Activated CD4-positive, alpha-beta T cell treated with anti-CD3 and anti-CD28 coated beads, Interleukin-2, amount 50 U/mL, for 16 hours (primary cell): ENCODE measurements around the gene LYPLA2.
A peak's percentile ranks its signal among the peaks of the same experiment; 100 is the strongest.

Experiments
- DNase-seq: peaks from one replicate; pipeline ENCODE4 v3.0.0-alpha.2; 2020

The LYPLA2 gene

DNA sequence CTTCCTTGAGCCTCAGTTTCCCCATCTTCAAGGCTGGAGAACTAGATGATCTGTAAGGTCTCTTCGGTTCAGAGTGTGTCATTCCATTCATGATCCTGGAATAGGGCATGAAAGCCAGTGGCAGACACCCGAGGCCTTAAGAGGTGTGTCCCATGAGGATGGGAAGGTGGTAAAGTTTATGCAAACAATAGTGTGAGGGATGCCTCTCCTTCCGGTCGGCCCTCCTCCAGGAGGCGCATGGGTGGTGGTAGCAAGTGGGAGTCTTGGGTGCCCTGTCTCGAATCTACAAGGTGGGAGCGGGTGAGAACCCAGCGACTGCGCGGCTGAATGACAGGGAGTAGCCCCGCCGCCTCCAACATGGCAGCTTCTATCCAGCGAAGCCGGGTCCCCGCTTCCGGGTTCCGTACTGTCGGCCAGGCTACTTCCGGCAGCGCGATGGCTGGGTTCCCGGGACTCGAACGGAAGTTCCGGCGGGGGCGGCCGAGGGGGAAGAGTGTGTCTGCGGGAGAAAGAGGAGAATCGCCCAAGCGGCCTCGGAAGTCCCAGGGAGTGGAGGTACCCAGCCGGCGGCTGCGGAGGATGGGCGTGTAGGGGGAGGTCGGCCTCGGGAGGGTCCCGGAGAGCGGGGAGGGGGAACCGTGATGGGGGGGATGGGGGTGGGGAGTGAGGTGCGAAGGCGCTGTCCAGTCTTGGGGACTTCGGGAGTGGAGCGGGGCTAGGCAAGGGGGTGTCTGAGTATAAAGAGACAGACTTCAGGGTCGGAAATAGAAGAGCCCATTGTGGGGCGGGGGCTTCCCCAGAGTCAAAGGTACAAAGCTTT, at the start of gene LYPLA2:
Gene LYPLA2, plus strand, starts transcription at position 450 of the 820 bp plus-strand sequence. CDS start 1,538 bp downstream, outside the sequence.
- DNase-seq = peak; percentile 92

DNA sequence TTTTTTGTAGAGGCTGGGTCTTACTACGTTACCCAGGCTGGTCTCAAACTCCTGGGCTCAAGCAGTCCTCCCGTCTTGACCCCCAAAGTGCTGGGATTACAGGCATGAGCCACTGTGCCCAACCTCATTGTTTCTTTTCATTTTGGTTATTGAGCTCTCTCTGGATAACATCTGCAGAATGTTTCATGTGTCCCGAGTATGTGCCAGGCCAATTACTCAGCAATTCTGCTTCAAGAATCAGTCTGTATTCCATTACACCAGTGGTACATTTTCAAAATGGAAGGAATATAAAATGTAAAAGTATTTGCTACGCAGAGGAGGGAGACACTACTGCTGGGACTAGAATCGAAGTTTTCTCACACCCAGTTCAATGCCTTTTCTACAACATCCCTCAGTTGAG, 49.3 kb upstream of the LYPLA2 start:
- no peak for DNase-seq

DNA sequence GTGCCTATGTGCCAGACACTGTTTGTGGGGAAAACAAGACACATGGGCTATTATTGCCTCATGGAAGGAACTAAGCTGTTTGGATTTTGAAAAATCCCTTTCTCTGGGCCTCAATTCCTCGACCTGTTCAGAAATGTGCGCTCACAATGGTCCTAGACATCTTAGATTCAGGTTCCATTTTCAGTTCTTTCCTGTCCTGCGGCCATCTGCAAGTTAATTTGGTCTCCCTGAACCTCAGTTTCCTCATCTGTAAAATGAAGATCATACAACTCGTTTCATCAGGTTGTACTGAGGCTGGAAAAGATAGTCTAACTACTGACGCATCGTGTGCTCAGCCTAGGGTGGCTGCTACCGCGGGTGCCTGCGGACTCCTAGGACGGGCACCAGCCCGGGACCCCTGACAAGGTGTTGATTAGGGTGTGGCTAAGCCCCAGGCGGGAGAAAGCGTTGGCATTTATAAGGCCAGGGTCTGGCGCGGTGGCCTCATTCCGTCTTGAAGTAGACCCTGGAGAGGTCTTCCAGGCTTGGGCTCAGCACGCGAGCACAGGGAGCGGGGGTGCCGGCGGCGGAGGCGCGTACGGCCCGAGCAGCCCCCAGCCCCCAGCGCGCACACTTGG, 48.2 kb upstream of the LYPLA2 start:
- peak; percentile 20 for DNase-seq

DNA sequence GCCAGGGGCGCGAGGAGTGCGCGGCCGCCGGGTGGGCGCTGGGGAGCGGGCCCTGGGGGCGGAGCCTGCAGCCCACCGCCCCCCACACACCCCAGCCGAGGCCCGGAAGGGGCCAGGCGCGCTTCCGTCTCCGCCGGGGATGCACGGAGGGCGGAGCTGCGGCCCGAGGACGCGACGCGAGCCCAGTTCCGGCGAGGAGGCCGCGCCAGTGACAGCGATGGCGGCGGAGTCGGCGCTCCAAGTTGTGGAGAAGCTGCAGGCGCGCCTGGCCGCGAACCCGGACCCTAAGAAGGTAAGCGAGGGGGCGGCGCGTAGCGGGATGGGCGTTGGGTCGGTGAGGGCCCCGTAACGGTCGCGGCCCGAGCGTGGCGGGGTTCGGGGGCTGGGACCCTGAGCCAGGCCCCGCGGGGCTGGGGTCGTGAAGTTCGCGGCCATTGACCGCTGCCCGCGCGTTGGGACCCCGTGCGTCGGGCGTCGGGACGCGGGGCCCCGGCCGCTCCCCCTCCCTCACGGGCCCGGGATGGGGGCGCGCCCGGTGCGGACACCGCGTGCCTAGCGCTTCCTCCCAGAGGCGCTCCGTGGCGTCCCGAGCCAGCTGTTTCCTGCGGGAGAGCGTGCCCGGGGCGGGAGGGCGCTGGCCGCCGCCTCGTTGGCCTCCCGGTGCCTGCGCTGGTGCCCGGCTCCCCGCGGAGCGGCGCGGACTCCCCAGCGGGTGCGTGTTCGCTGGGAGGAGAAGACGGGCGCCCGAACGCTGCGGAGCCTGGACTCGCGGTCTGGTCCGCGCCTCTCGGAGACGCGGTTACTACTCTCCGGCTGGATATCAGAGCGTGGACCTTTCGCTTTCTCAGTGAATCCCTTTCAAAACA, 47.4 kb upstream of the LYPLA2 start, which contains the start of gene ELOA:
Gene ELOA, plus strand, starts transcription at position 185 of the 866 bp plus-strand sequence. Its CDS starts 33 bp downstream, at position 218.
- DNase-seq = peak; percentile 81

DNA sequence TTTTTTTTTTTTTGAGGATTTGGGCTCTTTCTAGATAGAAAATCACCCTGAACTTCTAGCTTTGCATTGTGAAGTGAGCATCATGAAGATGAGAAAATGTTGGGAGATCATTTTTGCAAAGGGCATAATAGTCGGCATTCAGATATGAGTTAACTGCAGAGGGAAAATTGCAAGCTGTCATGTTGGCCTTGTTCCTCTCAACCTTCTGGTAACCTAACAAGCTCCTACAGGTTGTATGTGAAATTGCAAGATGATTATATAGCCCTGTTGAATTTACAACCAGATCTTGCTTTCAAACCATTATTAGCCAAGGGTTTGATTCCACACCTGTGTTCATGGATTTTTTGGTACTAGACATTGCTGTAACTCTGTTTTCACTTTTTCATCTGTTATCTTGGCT, 45.4 kb upstream of the LYPLA2 start:
- DNase-seq = peak; percentile 61

DNA sequence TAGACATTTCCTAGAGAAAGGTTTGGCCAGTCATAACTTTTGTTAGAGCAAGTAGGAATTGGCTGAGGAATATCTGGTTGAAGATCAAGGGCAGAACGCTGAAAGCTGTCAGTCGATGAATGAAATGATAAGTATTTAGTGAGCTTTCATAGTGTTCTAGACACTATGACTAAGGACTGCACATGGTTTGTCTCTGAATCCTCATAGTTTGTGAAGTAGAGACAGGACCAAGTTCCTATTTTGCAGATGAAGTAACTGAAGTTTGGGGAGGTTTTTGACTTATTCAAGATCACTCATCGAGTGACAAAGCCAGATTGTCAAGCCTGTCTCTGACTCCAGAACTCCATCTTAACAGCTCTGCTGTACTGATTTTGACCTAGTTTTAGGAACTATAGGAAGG, 42.9 kb upstream of the LYPLA2 start:
- no peak for DNase-seq

DNA sequence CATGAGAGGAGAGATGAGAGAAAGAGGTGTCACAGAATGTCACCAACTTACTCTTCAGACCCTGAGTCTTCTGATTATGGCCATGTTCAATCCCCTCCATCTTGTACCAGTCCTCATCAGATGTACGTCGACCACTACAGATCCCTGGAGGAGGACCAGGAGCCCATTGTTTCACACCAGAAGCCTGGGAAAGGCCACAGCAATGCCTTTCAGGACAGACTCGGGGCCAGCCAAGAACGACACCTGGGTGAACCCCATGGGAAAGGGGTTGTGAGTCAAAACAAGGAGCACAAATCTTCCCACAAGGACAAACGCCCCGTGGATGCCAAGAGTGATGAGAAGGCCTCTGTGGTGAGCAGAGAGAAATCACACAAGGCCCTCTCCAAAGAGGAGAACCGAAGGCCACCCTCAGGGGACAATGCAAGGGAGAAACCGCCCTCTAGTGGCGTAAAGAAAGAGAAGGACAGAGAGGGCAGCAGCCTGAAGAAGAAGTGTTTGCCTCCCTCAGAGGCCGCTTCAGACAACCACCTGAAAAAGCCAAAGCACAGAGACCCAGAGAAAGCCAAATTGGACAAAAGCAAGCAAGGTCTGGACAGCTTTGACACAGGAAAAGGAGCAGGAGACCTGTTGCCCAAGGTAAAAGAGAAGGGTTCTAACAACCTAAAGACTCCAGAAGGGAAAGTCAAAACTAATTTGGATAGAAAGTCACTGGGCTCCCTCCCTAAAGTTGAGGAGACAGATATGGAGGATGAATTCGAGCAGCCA, 39.7 kb upstream of the LYPLA2 start:
- peak; percentile 59 for DNase-seq

DNA sequence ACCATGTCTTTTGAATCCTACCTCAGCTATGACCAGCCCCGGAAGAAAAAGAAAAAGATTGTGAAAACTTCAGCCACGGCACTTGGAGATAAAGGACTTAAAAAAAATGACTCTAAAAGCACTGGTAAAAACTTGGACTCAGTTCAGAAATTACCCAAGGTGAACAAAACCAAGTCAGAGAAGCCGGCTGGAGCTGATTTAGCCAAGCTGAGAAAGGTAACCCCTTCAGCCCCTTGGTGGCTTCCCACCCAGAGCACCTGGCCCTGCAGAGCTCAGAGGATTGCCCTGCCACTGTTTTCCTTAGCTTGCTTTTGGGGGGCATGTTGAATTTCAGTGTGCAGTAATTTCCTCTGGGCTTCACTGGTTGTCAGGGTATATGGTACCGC, 39.1 kb upstream of the LYPLA2 start:
- DNase-seq = no peak

DNA sequence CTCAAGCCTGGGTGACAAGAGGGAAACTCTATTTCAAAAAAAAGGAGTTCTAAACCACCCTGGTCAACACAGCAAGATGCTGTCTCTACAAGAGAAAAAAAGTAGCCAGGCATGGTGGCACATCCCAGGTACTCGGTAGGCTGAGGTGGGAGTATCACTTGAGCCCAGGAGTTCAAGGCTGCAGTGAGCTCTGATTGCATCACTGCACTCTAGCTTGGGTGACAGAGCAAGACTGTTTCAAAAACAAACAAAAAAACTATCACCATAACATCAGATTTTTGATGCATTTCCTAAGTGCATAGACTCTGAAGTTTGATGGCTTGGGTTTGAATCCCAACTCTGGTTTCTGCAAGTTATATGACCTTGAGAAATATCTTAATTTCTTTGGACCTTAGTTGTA, 38.0 kb upstream of the LYPLA2 start:
- no peak for DNase-seq

DNA sequence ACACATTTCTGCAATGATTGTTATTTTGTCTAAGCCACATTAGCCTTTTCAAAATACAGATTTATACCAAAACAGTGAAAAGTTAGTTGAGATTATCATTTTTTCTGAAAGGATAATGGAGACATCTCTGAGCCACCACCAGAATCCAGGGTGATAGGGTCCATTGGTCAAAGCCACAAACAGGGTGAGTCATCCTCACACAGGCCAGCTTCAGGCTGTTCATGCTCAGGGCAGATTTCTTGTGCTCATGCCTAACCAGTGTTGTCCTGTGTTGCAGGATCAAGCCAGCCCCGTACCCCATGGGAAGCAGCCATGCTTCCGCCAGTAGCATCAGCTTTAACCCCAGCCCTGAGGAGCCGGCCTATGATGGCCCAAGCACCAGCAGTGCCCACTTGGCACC, 34.3 kb upstream of the LYPLA2 start:
- DNase-seq = no peak

DNA sequence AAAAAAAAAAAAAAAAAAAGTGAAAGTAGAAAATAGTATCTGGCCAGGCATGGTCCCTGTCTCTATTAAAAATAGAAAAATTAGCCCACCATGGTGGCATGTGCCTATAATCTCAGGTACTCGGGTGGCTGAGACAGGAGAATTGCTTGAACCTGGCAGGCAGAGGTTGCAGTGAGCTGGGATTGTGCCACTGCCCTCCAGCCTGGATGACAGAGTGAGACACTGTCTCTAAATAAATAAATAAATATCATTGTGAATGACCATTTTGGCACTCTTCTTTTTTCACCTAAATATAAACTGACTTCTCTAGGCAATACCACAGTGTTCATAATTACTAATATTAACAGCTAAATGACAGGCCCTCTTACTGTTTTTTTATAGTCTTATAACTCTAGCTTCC, 33.1 kb upstream of the LYPLA2 start:
- no peak for DNase-seq

DNA sequence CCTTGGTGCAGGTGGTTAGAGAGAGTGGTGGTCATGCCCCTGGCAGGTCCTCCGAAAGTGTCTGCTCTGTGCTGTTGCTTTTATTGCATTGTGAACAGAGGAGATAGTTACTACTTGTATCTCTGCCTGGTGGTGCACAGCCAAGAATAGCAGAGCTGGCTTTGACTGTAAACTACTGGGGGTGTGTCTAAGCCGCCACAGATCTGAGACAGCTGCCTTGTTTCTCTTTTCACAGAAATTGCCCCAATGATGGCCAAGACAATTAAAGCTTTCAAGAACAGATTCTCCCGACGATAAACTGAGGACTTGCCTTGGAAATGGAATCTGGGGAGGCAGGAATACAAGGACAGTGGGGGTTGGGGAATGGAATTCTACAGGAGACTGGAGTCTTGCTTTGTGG, 31.7 kb upstream of the LYPLA2 start:
- no peak for DNase-seq

DNA sequence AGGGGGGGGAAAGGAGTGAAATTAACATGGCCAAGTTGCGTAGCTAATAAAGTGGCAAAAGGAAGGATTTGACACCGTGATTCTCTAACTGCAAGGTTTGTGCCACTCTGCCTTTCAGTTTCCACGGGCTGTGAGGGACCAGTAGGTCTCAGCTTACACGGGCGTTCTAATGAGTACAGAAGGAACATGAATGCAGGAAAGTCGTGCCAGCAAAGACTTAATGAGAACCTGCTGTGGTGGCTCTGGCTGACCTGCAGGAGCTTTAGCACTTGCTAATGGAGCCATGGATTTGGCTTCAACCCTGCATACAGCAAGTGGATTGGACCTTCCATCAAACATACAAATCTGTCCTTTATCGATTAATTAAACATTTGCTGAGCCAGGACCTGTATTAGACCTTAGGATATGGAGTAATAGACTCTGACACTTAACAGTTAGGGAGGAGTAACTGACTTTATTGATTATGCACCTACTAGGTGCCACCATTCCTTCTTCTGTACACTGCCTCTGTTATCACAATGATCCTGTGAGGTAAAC, 27.8 kb upstream of the LYPLA2 start:
- DNase-seq = no peak

DNA sequence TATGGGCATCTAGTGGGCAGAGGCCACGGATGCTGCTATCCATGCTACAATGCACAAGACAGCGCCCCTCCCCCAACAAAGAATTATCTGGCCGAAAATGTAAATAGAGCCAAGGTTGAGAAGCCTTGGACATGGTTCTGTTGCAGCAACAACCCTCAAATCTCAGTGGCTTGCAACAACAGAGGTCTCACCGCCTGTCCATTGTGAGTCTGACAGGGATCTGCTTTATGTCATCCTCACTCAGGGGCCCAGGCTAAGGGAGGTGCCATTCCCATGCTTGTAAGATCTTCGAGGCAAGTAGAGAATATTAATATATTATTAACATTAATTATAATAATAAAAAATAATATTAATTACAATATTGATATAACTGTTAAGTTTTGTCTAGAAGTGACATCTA, 22.2 kb upstream of the LYPLA2 start:
- no peak for DNase-seq

DNA sequence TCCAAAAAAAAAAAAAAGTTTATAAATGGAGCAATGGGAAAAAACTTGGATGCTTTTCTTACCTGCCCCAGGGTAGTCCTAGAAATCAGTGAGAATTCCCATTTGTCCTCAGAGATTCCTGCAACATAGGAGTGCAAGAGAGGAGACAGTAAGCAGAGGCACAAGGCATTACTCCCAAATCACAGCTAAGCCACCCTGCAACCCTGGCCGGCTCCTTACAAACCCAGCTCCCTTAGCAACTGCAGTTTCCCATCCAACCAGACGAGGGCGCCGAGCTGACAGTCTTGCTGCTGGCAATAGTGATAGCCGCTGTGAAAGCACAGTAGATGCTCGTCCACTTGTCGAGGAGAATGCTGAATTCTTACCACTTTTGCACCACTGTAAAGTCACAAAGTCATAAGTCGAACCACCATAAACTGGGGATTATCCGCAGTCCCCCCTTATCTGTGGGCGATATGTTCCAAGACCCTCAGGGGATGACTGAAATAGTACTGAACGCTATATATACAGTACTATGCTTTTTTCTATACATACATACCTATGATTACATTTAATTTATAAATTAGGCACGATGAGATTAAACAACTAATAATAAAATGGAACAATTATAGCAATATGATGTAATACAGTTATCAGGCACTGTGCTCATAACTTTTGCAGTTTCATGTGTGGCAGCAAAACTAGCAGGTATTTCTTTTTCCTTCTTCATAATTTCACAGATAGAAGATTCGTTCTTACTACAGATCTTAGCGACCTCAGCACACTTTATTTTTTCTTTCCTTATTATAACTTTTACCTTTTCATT, 18.7 kb upstream of the LYPLA2 start:
- DNase-seq = peak; percentile 88

DNA sequence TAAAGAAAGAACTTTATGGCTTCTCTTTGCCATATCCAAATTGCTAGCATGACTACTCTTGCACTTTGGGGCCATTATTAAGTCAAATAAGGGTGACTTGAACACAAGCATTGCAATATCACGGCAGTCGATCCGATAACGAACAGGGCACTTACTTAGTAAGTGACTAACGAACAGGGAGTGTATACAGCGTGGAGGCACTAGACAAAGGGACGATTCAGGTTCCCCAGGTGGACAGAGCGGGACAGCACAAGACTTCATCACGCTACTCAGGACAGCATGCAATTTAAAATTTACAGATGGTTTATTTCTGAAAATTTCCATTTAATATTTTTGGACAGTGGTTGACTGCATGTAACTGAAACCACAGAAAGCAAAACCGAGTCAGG, 18.1 kb upstream of the LYPLA2 start:
- DNase-seq = no peak

DNA sequence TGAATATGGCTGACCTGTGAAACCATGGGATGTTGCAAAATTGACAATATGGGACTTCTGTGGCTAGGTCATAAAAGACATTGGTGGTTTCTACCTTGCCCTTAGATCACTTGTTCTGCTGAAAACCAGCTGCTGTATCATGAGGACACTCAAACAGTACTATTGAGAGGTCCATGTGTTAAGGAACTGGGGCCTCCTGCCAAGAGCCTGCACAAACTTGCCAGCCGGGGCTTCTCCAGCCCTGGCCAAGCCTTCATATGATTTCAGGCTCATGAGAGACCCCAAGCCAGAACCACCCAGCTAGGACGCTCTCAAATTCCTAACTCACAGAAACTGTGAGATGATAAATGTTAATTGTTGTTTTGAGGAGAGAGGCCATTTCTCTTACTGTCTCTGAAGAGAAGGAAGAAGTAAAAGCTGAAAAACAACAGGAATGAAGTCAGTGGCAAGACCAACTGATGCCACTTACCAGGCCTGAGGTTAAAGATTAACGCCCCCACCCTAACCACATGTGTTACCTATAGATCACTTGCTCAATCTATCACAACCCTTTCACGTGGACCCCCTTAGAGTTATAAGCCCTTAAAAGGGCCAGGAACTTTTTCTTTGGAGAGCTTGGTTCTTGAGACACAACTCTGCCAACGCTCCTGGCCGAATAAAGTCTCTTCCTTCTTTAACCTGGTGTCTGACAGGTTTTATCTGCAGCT, 16.6 kb upstream of the LYPLA2 start:
- DNase-seq = no peak

DNA sequence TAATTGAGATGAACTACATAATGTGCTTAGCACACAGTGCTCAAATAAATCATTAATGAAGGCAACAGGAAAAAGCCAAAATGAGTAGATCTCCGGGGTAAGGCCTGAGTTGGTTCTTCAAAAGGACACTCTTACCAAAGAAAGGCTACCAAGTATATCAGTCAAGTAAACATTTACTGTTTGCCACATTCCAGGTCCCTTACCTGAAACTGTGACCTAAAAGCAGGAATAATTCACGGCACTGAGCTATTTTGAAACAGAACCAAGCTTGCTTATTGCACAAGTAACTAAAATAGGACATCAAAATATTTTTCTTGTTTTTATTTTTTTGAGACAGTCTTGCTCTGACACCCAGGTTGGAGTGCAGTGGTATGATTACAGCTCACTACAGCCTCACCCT, 14.7 kb upstream of the LYPLA2 start:
- DNase-seq = no peak

DNA sequence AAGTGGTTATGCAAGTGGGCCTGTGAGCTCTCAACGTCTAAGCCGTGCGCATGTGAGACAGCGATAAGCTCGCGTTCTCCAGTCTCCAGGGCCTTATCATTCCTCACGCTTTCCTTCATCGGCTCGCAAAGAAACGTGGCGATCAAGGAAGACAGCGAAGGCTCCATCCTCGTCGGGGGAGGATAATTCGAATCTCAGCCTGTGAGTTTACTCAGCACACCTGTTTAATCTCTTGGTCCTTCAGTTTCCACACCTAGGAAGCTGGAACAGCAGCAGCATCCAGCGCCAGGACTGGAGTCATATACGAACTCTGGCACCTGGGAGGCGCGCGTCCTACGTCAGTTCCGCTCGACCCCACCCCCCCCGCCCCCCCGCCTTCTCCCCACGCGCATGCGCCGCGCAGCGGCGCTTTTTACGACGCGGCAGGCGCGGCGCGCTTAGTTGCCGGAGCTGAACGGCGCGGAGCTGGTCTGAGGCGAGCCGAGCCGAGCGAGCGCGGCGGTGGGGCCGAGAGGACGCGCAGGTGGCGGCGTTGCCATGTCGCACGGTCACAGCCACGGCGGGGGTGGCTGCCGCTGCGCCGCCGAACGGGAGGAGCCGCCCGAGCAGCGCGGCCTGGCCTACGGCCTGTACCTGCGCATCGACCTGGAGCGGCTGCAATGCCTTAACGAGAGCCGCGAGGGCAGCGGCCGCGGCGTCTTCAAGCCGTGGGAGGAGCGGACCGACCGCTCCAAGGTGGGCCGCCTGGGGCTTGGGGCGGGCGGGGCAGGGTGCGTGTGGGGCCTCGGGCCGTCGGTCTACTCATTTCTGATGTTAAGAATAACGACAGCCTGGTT, 12.7 kb upstream of the LYPLA2 start, which contains the start of gene PITHD1:
Gene PITHD1, plus strand, starts transcription at position 440 of the 836 bp plus-strand sequence. Its CDS starts 98 bp downstream, at position 538.
- DNase-seq = peak; percentile 86
